GM12878 (cell line): Measurements from ENCODE around the gene SOD2.
"Not testable (repeated sequence)": the region's sequence is repeated elsewhere in the genome, so short reads cannot be mapped to it uniquely, and the experiment has no call there.

Source experiments
- CTCF ChIP-seq, 3 experiments: IDR thresholded peaks in 2 of 3; conservative IDR thresholded peaks in 1 of 3; 2 replicates each; pipeline ENCODE4 v1.5.1; 2011; ENCODE audit warnings: low read depth in 3 of 3, low read length in 3 of 3, mild to moderate bottlenecking in 3 of 3, control low read depth in 2 of 3, moderate library complexity in 2 of 3, inconsistent platforms in 1 of 3, mixed read lengths in 1 of 3; ENCODE audit not compliant: control insufficient read depth in 2 of 3, insufficient read depth in 1 of 3; ENCODE audit errors: extremely low read depth in 1 of 3
- POLR2AphosphoS5 ChIP-seq: IDR thresholded peaks from 2 replicates; pipeline ENCODE4 v1.6.1; 2011; ENCODE audit warnings: mild to moderate bottlenecking, low read length, inconsistent platforms
- TBL1XR1 ChIP-seq: IDR thresholded peaks from 2 replicates; pipeline ENCODE4 v1.6.1; 2012; ENCODE audit warnings: low read depth, low read length, improper control_type of control experiment

GRCh38 chr6:159721981-159722380 is 28.9 kb upstream of the SOD2 start:
- TF ChIP-seq POLR2AphosphoS5; TBL1XR1; CTCF (IDR thresholded peaks at IDR 0.05 in 2 of 3, conservative IDR thresholded peaks at IDR 0.05 in 1 of 3; ENCODE audit: control insufficient read depth in 2 of 3, extremely low read depth in 1 of 3, insufficient read depth in 1 of 3, low read depth in 3 of 3, low read length in 3 of 3): not testable (repeated sequence)
